ENCODE results near the gene CTNNA3.

Gene CTNNA3

DNA sequence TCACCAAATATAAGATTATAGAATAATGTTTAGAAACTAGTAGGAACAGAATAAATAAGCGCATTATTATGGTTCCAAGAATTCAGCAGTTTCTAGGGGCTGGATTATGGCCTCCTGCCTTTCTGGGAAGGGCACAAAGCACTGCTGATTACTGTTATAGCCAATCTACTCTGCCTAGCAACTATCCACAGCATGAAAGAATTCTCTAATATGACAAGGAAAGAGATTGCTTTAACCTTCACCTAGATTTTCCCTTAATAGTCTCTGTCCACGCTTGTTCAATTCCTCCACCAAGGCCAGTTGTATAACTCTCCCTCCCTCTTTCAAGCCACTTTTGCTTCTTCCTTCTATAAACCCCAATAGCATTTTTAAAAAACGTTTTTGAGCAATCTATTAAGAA is 1803.7 kb downstream of the CTNNA3 start:
- no peak for TF ChIP-seq Cebpa-rat (IDR thresholded peaks at IDR 0.05)
- Histone ChIP-seq H3K9me3 (no peaks in the 10 kb centered on the region), H3K9ac (no peak overlapping the region), H3K4me1 (no peaks in the 10 kb centered on the region), H3K36me3 (no peaks in the 10 kb centered on the region), H3K4me3 (no peak overlapping the region), H3K4me2 (no peak overlapping the region), H3K27ac (no peak overlapping the region), H4K20me1 (no peaks in the 10 kb centered on the region), H3K27me3 (no peaks in the 10 kb centered on the region)

DNA sequence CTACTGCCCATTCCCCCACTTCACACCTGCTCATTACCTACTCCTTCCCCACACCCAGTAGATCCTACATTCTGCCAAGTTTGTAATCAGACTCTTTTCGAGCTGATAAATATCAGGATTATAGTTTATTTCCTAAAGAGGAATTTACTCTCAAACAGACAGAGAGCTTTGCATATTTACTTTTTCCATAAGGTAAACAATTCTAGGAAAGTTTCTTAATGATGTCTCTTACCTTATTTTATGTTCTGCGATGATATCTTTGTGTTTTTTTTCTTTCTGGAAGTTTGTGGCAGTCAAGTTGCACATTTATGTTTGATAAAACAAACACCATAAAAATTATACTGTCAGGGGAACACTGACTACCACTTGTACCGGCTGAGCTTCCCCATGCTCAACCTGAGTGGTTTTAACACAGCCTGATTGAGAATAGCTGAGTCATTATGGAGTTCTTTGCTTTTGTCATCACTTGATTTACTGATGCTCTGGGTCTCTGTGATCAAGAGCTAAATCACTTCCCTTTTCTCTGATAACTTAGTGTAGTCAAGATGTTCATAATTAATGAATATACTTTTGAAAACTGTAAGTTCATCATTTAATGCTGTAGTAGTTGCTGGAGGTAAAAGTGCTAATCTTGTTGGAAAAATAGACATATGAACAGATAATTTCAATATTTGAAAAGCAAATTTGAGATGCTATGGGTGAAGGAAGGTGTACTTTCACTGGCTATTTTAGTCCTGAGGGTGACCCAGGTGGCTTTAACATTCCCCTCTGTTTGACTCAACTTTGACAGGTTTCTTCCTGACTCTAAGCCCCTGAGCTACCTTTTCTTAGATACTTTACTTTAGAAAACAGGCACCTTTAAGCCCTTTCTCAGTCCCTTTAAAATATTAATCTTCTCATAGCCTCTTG is 1804.7 kb downstream of the CTNNA3 start:
- no peak for TF ChIP-seq Cebpa-rat (IDR thresholded peaks at IDR 0.05)
- Histone ChIP-seq H3K27me3 (no peaks in the 10 kb centered on the region), H3K9me3 (no peaks in the 10 kb centered on the region), H3K27ac (no peak overlapping the region), H3K4me1 (peaks cover 5% of the 10 kb centered on the region; the same call in 1 of the 2 replicates), H3K4me3 (no peak overlapping the region), H3K4me2 (no peak overlapping the region), H3K36me3 (no peaks in the 10 kb centered on the region), H4K20me1 (no peaks in the 10 kb centered on the region), H3K9ac (no peak overlapping the region)

DNA sequence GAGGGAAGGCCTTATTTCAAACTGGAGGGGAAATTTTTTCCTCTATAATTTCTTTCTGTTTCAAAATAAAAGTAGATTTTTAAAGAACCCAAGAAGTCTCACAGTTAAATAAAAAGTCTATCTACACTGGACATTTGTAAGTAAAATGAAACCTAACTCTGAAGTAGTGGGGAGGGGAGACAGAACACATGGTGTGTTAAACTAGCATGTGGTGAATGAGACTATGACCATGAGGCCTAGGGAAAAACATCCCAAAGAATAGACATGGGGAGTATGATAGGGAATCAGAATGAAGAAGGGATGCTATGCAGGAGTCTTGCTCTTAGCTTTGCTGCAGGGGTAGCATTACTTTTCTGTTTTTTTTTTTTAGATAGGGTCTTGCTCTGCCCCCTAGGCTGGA is 1831.5 kb downstream of the CTNNA3 start:
- Histone ChIP-seq H3K27ac (no peak overlapping the region), H3K27me3 (no peaks in the 10 kb centered on the region), H3K9ac (no peak overlapping the region), H3K4me2 (no peak overlapping the region), H3K4me3 (no peak overlapping the region), H3K36me3 (no peaks in the 10 kb centered on the region), H4K20me1 (no peaks in the 10 kb centered on the region), H3K4me1 (no peaks in the 10 kb centered on the region), H3K9me3 (no peaks in the 10 kb centered on the region)
- no peak for TF ChIP-seq Cebpa-rat (IDR thresholded peaks at IDR 0.05)

DNA sequence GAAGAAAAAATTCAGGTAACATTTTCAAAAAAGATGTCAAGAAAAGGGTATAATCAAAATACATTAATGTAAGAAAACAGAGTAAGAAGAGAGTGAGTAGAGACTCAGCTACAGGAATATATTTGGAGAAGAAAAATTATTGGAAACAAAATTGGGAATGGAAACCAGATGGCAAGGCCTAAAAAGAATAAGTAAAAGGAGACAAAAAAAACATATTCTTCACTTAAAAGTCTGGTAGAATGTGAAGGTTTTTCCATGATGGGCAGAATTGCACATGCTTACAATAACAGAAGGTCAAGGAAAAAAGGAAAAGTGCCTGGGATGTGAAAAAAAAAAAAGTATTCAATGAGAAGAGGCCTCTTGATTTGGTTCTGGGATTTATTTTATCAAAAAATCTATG is 1832.0 kb downstream of the CTNNA3 start:
- no peaks in the 10 kb centered on the region for H3K36me3 ChIP-seq
- no peak overlapping the region for H3K9ac ChIP-seq
- H3K4me1 ChIP-seq, result no peaks in the 10 kb centered on the region
- H3K4me3 ChIP-seq, result no peak overlapping the region
- no peak overlapping the region for H3K4me2 ChIP-seq
- no peaks in the 10 kb centered on the region for H3K27me3 ChIP-seq
- no peak overlapping the region for H3K27ac ChIP-seq
- H4K20me1 ChIP-seq, result no peaks in the 10 kb centered on the region
- no peaks in the 10 kb centered on the region for H3K9me3 ChIP-seq
- TF ChIP-seq Cebpa-rat (IDR thresholded peaks at IDR 0.05), result no peak

Measured in BLaER1 (cell line).